T-helper 2 cell treated with Interferon-gamma antibody and Interleukin-4, amounts not matched to agents 5 μg/mL and 100 μg/mL, for 36 hours (primary cell): ENCODE measurements around the gene TTPAL.

Experiments
- DNase-seq: peaks from one replicate; pipeline ENCODE4 v3.0.0; 2021; ENCODE audit warnings: low spot score
- H3K27ac Mint-ChIP-seq: one replicate; pipeline ENCODE4 v1.8.0; 2021; ENCODE audit warnings: mild to moderate bottlenecking, mixed read lengths
- H3K27me3 Mint-ChIP-seq: one replicate; pipeline ENCODE4 v1.8.0; 2021; ENCODE audit warnings: low read depth, mixed read lengths
- H3K36me3 Mint-ChIP-seq: one replicate; pipeline ENCODE4 v1.8.0; 2021; ENCODE audit warnings: low read depth, mixed read lengths
- H3K4me1 Mint-ChIP-seq: one replicate; pipeline ENCODE4 v1.8.0; 2021; ENCODE audit warnings: low read depth, mixed read lengths
- H3K4me3 Mint-ChIP-seq: one replicate; pipeline ENCODE4 v1.8.0; 2022; ENCODE audit warnings: mild to moderate bottlenecking, moderate library complexity, mixed read lengths
- H3K9me3 Mint-ChIP-seq: one replicate; pipeline ENCODE4 v1.8.0; 2021; ENCODE audit warnings: mixed read lengths

The TTPAL gene

DNA sequence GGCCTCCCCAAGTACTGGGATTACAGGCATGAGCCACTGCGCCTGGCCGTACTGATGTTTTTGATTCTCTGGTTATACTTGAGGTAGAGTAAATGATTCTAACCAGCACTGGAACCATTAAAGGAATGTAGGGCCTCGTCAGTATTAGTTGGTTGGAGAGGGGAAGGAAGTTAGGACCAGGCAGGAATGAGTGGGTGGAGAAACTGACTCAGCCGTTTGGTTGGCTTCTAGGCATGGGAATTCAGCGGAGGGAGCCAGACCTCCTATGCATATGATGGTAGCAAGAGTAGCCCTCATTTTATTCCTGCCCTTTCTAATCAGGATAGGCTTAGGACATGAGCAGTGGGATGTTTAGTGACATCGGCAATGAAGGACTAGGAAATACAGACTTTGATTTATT, 65.2 kb downstream of the TTPAL start:
- DNase-seq, result no peak

DNA sequence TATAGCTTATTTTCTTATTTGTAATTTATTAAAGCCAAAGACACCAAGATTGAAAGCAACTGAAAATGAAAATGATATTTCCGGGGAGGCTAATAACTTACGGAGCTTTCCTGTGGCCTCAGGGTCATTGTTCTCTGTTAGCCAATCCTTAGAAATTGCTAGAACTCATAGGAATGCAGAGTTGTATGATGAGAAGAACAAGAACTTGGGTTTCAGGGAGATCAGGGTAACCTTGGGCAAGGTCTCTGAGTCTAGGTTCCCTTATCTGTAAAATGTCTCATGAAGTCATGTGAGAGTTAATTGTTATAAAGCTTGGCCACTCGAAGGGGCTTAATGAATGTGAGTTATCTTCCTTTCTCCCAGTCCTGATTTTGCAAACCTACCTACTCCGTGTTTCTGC, 66.3 kb downstream of the TTPAL start:
- Mint-ChIP-seq H3K9me3 (no peaks in the 10 kb centered on the region), H3K4me3 (no peak overlapping the region)
- no peak for DNase-seq

More for the DNA sequence above, 65.2 kb downstream of the TTPAL start:
- Mint-ChIP-seq H3K4me1 (peaks cover 3% of the 10 kb centered on the region), H3K27me3 (peaks cover 7% of the 10 kb centered on the region), H3K9me3 (no peaks in the 10 kb centered on the region), H3K27ac (no peak overlapping the region), H3K4me3 (no peak overlapping the region), H3K36me3 (no peaks in the 10 kb centered on the region)

DNA sequence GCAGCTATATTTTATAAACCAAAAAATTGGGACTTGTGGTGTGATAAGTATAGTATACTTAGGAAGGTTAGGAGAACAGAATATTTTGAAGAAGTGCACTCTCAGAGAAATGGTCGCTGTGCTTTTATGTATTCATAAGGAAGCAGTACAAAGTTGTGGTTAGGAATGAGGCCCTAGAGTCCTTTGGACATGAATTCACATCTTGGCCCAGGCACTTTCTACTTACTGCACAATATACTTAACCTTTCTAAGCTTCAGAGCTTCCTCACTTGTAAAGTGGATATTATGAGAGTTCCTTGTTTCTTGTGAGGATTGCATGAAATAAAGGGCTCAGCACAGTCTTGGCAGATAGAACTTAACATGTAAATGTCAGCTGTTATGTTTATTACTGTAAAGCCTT, 67.2 kb downstream of the TTPAL start:
- Mint-ChIP-seq H3K9me3 (no peaks in the 10 kb centered on the region), H3K27ac (no peak overlapping the region), H3K27me3 (peaks cover 5% of the 10 kb centered on the region), H3K4me3 (no peak overlapping the region), H3K36me3 (no peaks in the 10 kb centered on the region), H3K4me1 (no peaks in the 10 kb centered on the region)
- DNase-seq, result no peak

More for the DNA sequence above, 66.3 kb downstream of the TTPAL start:
- H3K36me3 Mint-ChIP-seq, result no peaks in the 10 kb centered on the region
- H3K27ac Mint-ChIP-seq, result no peak overlapping the region
- no peaks in the 10 kb centered on the region for H3K4me1 Mint-ChIP-seq
- H3K27me3 Mint-ChIP-seq, result no peaks in the 10 kb centered on the region

DNA sequence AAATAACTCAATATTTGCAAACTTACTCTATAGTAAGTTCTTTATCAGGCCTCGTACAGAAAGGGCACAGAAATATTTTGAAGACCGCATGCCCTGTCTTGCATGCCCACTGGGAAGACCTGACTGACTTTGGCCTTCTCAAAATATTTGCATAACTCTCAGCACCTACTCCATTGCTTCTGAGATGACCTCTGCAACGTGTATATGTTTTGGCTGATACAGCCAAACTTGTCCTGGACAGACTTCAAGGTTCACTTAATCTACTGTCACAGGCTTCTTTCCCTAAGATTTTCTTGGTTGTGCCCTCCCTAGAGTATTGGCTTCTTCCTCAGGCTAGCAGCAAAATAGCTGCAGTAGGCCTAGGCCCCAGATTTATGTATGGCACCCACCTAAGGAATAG, 67.7 kb downstream of the TTPAL start:
- no peak overlapping the region for H3K27ac Mint-ChIP-seq
- peaks cover 5% of the 10 kb centered on the region for H3K27me3 Mint-ChIP-seq
- H3K4me3 Mint-ChIP-seq, result no peak overlapping the region
- no peaks in the 10 kb centered on the region for H3K9me3 Mint-ChIP-seq
- no peaks in the 10 kb centered on the region for H3K36me3 Mint-ChIP-seq
- no peaks in the 10 kb centered on the region for H3K4me1 Mint-ChIP-seq
- DNase-seq, result no peak
